Activated gamma-delta T cell treated with Interleukin-2 at 50 U/mL for 16 hours (primary cell): ENCODE results near the gene DHRS2.
A peak's percentile ranks its signal among the peaks of the same experiment; 100 is the strongest.
"Not testable (repeated sequence)": the region's sequence is repeated elsewhere in the genome, so short reads cannot be mapped to it uniquely, and the experiment has no call there.

ENCODE experiments used
- DNase-seq: peaks from one replicate; pipeline ENCODE4 v3.0.0-alpha.2; 2020

DHRS2 gene

GRCh38 chr14:23636317-23637211 is at the start of gene DHRS2:
Gene DHRS2 (plus strand): TSS chr14:23636364. CDS start chr14:23638865, 2,501 bp downstream.
- no peak for DNase-seq

GRCh38 chr14:23588884-23589598 is 47.1 kb upstream of the DHRS2 start:
- peak; percentile 84 for DNase-seq

- DNase-seq, result no peak
Observed at GRCh38 chr14:23589606-23590005, 46.6 kb upstream of the DHRS2 start.

- no peak for DNase-seq
Observed at GRCh38 chr14:23590198-23590597, 46.0 kb upstream of the DHRS2 start.

- DNase-seq, result not testable (repeated sequence)
Observed at GRCh38 chr14:23594191-23594590, 42.0 kb upstream of the DHRS2 start.

GRCh38 chr14:23600322-23600707 is 35.8 kb upstream of the DHRS2 start:
- DNase-seq, result no peak

GRCh38 chr14:23600806-23601205 is 35.4 kb upstream of the DHRS2 start:
- DNase-seq, result no peak

GRCh38 chr14:23601424-23601823 is 34.7 kb upstream of the DHRS2 start:
- no peak for DNase-seq

GRCh38 chr14:23601845-23602180 is 34.4 kb upstream of the DHRS2 start:
- no peak for DNase-seq

GRCh38 chr14:23602181-23603095 is 33.7 kb upstream of the DHRS2 start:
- no peak for DNase-seq

GRCh38 chr14:23603103-23603502 is 33.1 kb upstream of the DHRS2 start:
- DNase-seq, result no peak

- DNase-seq, result no peak
Observed at GRCh38 chr14:23604148-23604547, 32.0 kb upstream of the DHRS2 start.

GRCh38 chr14:23604675-23605170 is 31.4 kb upstream of the DHRS2 start:
- no peak for DNase-seq

- no peak for DNase-seq
Observed at GRCh38 chr14:23605931-23606585, 30.1 kb upstream of the DHRS2 start.

GRCh38 chr14:23608454-23608853 is 27.7 kb upstream of the DHRS2 start:
- no peak for DNase-seq

- DNase-seq, result no peak
Observed at GRCh38 chr14:23609001-23609400, 27.2 kb upstream of the DHRS2 start.

- not testable (repeated sequence) for DNase-seq
Observed at GRCh38 chr14:23609411-23610089, 26.6 kb upstream of the DHRS2 start.

GRCh38 chr14:23610090-23610814 is 25.9 kb upstream of the DHRS2 start:
- peak; percentile 9 for DNase-seq

- DNase-seq, result no peak
Observed at GRCh38 chr14:23610815-23611289, 25.3 kb upstream of the DHRS2 start.

GRCh38 chr14:23612354-23612732 is 23.8 kb upstream of the DHRS2 start:
- no peak for DNase-seq

- DNase-seq, result no peak
Observed at GRCh38 chr14:23612802-23613201, 23.4 kb upstream of the DHRS2 start.
